Astrocyte (in vitro differentiated cells and primary cell): Measurements from ENCODE around the gene GPR39.

Experiments
- CTCF ChIP-seq: IDR thresholded peaks from 2 replicates; pipeline ENCODE4 v1.5.1; 2011; ENCODE audit warnings: low read depth, mild to moderate bottlenecking, inconsistent platforms, low read length, moderate library complexity; ENCODE audit not compliant: insufficient read depth
- EZH2 ChIP-seq: IDR thresholded peaks from 2 replicates; pipeline ENCODE4 v1.6.1; 2012; ENCODE audit warnings: mild to moderate bottlenecking, low read length, inconsistent platforms; ENCODE audit not compliant: insufficient read depth

- TF ChIP-seq CTCF (no peak), EZH2 (no peak)
Measured at GRCh38 chr2:132604561-132604960, 188.0 kb downstream of the GPR39 start.
